Stimulated activated CD8-positive, alpha-beta memory T cell treated with anti-CD3 and anti-CD28 coated beads, Interleukin-12 subunit alpha, Interleukin-12 subunit beta, amount 100 ng/mL, for 1 hour (primary cell): ENCODE measurements around the gene ARID5B.

Source experiments
- DNase-seq: peaks from one replicate; pipeline ENCODE4 v3.0.0-alpha.2; 2020; ENCODE audit warnings: low read depth

The ARID5B gene

DNA sequence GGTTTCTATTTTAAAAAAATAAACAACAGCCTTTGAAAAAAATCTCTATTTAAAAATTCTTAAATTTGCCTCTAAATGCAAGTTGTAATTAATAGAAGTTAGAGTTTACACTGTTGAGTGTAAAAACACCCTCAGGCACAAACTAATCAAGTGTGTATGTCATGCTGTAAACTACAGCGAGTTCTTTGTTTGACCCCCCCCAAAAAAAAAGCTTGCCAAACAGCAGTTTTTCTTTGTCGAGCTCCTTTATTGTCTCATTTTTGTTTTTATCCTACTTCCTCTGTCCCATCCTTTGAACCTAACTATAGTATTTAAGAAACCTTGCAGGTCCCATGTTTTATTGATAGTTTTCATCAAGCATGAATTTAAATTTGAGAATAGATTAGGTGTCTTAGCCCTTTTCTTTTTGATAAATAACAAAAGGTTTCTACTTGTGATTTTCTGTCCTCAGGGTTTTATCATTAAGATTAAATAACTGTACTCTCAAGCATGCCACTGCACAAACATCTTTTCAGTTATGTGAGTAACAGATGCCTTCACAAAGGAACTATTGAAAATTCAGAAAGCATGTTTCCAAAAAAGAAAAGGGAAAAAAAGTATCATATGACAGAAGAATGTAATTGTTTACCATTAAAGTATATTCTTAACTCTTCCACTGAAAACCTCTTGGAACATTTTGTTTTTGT lies 176.0 kb downstream of the ARID5B start:
- no peak for DNase-seq

DNA sequence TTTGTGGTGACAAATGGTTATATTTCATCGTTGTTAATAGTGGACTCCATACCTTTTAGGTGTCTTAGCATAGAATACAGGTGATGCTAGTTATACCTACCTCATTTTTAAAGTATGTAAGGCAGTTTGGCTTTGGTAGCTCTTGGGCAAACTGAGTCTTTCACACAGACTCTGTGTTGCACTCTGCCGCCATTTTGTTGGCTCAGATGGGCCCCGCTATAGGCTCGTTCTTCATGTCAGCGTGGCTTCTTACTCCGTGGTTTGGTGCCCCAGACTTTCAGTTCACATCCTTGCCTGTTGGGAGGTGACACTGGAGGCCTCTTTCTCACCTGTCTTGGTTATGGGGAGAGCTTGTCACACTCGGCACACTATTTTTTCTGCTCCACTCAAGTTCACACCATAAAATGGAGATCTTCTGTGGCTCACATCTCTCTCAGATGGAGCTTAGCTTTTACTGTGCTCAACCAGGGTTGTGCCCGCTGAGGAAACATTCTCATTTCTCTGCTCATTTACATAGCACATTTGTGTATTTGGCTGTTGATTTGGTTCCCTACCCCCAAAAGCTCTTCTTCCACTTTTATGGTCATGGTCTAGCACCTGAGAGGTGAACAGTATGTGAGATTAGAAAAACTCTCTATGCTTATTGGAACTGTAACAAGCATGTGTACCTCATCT lies 178.5 kb downstream of the ARID5B start:
- no peak for DNase-seq

DNA sequence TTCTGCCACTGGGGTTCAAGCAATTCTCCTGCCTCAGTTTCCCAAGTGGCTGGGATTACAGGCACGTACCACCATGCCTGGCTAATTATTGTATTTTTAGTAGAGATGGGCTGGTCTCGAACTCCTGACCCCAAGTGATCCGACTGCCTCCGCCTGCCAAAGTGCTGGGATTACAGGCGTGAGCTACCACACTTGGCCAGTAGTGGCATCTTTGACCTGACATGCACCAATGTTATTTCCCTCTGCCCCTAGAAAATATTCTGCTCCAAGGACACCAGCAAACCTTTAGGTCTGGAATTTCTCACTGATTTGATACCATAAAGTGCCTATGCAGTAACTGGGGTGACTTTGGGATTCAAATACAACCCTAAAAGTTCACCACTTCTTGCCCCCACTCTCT lies 179.4 kb downstream of the ARID5B start:
- DNase-seq = no peak

DNA sequence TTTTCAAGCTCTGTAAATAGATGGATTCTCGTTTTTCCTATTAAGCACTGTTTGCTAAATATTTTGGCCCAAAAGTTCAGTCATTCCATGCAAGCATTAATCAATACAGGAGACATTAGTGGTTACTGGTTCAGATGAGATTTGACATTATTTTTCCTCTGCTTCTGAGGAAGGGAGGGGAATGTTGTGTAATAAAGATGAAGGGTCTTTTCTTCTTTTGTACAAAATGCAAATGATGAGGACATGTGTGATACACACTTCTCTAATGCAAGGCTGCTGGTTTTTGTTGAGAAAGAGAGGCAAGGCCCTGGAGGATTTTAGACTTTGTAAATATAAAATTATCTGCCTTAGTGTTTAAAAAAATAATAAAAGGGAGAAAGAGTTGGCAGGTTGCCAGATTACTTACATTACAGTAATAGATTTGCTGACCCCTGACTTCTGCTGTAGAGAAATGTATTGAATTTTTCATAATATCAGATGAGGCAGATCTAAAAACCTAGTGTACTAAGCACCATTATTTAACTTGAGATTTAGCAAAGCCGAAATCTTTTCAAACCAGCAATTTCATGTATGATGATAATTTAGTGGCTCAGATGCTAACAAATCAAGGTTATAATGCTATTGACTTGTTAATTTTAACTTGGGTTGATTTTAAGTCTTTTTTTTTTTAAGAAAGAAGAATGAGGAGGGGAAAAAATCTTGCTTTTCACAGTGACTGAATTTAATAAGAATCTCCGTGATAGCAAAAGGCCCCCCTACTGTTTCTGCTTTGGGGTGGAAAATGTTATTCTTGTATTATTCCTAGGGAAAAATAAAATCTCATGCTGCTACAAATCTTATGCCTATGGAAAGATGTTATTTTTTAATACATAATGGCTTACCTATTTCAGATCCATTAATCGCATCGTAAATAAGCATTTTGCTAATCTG lies 180.1 kb downstream of the ARID5B start:
- DNase-seq = no peak

DNA sequence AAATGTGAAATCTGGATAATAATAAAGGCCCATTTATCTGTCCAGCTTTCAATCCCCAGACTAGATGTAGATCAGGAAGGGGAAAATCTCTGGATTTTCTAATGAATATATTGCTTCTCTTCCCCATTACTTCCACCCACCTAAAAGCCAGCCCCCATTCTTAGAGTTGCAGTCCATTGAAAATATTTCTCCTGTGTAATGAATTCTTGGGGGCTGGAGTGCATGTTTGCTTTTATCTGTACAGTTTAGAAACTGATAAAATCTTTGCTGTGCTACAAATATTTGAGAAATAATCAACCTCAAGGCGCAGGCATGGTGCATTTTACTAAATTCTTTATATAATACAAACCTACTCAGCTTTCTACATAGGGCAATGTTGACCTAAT lies 180.8 kb downstream of the ARID5B start:
- DNase-seq = no peak

DNA sequence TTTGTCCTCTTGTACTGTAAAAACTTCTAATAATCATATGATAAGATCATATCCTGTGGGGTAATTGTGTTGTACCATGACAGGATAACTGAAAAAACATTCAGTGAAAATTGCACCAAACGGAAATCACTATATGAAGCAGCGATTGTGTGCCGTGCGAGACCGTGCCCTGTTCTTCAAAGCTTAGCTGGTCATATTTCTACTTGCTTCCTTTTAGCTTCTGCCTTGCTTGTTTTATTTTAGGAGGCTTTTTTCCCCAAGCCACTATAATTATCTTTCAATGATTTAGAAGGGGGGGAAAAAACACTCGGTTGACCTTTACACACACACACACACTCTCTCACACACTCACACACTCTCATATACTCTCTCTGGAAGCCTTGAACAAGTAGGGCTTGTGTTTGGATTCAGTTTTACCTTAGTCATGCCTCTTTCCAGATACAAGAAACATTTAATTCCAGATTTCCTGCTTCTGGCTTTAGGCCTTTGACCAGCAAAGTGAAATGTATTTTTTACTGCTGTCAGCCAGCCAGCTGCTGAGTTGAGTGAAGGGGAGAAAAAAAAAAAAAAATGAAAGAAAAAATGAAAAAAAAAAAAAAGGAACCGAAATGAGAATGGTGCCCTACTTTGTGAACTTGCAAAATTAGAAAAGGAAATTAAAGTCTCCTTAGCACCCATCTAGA lies 181.4 kb downstream of the ARID5B start:
- no peak for DNase-seq

DNA sequence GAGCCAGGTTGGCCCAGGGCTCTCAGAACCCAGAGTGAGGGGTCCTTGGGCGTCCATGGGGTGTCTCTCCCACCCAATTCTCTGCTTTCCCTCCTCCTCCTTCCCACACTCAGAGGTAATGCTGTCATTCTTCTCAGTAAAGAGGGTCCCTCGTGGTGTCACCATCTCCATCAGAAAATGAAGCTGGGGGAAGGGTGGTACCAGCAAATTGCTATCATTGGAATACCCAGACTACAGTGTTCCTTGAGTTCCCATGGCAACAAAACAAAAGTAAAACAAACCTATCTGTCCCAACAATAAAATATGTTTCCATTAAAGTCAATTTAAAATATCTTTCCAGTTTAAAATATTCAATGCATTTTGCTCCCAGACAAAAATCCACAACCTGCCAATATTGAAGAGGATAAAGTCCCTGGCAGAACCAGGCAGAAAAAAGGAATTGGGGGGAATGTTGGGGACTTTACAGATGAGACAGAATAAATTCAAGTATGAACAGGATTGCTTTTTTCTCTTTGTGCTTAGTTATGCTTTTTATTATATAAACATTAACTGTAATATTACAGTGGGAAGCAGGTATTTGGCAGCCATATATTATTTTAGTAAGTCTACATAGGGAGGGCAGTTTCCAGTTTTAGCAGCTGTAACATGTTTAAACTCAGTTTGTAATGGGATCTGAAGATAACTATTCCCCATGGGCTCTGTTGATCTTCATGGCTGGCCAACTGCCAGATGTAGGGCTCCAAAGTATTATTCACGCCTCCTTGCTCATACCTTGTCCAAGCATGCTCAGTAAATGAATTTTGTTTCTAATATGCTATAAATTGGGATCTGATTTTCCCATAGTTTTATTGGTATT lies 182.1 kb downstream of the ARID5B start:
- DNase-seq = no peak

DNA sequence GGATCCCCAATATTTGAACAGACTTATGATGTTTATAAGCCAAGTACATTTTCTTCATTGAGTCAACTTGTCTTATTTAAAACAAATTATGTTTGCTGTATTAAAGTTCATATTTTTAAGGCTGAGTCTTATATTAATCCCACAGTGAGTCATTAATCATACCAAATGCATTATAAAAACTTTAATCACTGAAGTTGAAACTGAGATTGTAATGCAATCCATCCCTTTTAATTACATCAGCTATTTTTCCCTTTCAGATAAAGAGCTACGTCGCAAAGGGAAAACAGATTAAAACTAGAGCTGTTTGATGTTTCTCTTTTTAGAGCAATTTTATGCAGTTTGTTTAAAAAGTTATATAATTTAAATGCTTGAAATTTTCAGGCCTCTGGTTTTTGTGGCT lies 183.0 kb downstream of the ARID5B start:
- DNase-seq = no peak

DNA sequence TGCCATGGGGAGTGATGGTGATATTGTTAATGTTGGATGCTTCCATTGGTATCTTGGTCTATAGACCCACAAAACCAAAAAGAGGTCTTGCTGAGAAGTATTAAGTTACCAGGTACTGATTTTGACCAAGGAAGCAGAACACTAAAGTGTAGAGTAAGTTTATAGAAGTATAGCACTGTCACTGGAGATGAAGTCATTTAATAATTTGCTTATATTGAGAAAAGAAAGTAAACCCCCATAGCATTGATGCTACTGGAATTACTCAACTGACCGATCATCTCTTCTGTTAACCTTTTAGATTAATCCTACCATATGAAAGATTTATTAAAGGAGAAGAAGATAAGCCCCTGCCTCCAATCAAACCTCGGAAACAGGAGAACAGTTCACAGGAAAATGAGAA lies 183.9 kb downstream of the ARID5B start:
- DNase-seq = no peak

DNA sequence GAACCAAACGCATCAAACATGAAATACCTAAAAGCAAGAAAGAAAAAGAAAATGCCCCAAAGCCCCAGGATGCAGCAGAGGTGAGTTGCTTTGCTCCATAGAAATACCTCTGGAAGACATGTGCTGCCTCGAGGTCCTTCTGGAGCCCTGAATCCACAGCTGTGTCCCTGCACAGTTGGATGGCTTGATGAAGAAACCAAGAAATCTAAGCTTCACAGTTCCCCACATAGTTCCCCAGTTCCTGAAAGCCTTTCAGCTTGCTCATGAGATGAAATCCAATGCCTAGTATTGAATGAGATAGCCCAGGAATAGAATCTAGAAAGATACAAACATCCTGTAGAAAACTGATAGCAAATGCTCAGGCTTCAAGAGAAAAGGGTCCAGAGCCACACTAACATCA lies 184.3 kb downstream of the ARID5B start:
- no peak for DNase-seq

DNA sequence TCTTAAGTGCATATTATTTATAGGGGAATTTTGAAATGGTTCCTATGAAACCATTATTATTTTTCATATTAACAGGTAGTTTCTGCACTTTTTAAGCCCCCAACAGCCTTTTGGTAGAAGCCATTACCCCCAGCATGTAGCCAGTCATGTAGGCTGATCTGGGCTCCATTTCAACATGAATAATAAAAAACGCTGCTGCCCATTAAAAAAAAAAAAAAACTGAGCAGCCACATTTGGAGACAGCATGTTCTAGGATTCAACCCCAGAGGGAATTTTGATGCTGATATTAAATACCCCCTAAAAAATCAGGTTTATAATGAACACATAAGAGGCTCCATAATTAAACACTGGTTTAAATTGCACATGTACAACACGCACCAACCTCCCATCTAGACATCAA lies 185.8 kb downstream of the ARID5B start:
- no peak for DNase-seq

DNA sequence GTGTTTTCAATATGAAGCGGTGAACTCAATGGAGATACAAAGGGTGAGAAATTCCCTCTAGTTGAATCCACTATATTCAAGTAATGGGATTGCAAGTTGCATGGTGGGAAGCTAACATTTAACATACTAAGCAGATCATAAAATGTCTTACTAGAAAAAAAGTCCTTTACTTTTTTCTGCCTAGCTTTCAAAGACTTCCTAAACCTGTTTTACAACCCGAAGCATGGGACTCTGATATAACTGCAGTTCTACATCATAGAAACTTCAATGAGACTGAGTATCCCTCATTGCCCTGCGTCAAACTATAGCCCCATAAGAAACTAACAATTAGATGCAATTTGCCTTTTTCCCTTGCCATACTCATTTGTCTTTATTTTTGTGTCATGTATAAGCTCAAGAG lies 187.3 kb downstream of the ARID5B start:
- DNase-seq = no peak

DNA sequence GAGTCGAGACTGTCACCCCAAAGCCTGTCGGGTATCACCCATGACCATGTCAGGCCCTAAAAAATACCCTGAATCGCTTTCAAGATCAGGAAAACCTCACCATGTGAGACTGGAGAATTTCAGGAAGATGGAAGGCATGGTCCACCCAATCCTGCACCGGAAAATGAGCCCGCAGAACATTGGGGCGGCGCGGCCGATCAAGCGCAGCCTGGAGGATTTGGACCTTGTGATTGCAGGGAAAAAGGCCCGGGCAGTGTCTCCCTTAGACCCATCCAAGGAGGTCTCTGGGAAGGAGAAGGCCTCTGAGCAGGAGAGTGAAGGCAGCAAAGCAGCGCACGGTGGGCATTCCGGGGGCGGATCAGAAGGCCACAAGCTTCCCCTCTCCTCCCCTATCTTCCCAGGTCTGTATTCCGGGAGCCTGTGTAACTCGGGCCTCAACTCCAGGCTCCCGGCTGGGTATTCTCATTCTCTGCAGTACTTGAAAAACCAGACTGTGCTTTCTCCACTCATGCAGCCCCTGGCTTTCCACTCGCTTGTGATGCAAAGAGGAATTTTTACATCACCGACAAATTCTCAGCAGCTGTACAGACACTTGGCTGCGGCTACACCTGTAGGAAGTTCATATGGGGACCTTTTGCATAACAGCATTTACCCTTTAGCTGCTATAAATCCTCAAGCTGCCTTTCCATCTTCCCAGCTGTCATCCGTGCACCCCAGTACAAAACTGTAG lies 191.0 kb downstream of the ARID5B start:
- DNase-seq = no peak

DNA sequence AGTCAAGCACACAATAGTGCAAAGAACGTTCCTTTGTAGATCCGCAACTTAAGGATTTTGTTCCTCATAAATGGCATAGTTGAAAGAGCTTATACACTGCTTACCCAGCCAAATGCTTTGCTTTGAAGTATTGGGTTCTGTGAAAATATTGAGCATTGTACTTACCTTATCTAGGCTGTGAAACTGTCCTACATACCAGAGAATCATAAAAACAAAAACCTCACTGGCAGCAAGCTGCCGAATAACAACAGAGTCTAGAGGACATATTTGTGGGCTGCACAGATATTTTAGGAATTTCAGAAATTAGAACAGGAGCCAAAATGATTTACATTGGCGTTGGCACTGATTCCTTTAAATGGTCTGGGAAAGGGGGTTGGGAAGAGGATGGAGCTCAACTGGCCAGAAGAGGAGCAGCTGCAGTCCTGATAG lies 192.4 kb downstream of the ARID5B start:
- DNase-seq = no peak

DNA sequence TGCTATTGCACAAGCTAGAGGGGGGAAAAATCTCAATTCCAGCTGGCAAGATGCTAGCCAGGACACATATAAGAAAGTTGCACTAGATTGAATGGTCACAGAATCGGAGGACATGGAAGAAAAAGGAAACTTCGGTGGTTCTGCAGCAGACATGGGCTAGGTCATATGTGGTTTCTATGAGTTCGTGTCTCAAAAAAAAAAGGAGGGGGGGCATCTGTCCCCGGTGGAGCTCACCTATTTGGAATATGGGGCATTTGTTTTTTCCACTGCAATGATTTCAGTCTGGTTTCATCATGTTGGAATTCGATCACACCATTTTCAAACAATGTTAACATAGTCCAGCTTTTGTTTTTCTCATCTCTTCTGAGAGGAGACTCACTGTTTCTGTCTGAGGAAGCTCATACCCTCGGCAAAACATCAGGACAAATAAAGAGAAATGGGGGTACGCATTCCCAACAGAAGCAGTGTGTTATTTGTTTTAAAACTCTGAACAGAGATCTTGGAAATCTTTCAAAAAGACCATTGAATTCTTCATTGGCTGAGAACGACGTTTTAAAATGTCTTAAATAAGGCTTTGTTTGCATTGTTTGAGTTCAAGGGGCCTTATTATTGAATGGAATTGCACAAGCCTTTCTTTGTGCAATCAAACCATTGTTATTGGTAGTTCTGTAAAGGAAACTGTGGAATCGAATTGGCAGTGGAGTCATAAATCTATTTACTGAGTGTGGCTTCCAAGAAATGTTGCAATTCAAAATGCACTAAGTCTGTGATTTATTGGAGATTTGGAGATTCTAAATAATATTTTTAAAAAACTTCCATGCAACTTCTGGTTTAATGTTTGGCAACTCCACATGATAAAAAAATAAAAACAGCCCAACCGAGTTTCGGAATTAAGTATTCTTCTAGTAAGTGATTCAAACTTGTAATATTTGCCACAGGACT lies 194.0 kb downstream of the ARID5B start:
- no peak for DNase-seq

DNA sequence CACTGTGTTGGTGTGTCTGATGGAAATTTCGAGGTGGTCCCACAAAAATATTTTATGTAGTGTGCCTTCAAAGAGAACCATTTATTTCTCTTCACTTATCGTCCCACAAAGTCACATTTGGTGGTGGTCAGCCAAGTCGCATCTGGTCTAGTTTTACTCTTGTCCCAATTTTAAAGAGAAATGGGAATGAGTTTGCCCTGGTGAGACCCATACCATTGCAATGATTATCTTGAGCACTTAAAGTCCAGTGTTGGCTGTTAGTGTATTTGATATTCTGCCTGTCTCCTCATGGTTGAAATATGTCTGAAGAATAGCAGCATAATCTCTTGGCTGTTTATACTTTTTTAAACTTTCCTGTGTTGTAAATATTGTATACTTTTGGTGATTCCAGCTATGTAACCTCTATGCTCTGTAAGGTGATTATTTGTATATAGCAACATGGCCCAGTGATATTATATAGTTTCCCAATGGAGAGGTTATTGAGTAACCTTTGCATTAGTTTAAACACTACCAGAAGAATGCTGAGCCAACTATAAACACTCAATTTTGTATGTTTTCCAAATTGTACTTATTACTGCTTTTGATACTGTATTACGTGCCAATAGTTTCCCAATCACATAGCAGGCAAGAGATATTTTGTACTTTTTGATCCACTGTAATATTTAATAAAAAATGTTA lies 194.9 kb downstream of the ARID5B start:
- DNase-seq = no peak

DNA sequence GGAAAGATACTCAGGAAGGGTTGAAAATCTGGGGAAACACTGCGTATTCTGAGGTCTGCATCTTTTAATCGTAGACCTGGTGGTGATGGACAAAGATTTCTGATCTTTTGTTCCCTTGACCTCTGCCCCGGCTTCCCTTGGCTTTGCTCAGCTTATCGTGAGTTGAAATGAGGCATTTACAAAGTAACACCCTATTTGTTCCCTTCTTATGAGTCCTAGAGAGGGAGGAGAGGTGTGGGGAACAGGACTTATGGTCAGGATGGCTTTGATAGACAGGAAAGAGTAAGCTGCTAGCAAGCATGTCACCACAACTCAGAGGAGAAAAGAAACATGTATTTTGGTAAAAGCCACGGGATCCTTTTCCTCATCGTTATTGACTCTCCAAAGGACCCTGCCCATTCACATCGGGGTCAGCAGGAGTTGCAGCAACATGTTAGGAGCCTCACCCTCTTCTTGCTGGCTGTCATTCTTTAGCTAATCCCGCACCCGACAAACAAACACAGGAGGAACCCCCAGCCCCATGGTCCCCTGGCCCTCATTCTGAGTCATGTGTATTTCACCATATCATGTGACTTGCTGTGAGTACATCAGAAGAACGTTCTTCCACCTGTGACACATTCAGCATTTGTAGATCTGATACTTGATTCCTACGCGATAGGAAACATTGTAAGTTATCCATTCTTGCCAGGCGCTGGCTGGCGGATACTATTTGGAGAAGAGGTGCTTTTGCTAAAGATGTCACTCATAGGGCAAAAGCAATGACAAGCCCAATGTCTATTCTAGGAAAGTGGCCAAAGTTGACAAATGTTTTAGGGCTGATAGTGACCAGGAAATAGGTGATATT lies 197.0 kb downstream of the ARID5B start:
- no peak for DNase-seq

DNA sequence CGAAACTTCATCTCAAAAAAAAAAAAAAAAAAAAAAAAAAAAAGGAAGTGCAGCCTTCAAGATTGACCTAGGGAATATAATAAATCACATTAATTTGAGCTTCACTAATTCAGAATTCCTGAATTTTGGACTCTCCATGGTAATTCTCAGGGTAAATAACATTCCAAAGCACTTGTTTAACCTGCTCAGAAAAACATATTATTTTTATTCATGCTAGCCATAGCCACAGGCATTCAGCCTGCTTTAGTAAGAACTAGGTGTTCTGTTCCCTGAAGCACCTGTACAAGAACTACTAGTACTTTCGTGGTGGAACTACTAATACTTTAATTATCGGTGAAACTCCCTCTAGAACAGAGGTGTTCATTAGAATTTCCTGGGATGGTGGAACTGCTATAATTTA lies 197.8 kb downstream of the ARID5B start:
- DNase-seq = no peak
